Effector memory CD8-positive, alpha-beta T cell (primary cell): ENCODE data around the gene OTUD6A.

Experiments
- ATAC-seq: fragments of 150-1000 bp; cut with Tn5 transposase; replicated peaks from 2 replicates; pipeline ENCODE4 v1.10.0; 2021; ENCODE audit warnings: mild to moderate bottlenecking, moderate library complexity
- DNase-seq, 3 experiments: peaks; one replicate each; pipeline ENCODE4 v3.0.0; 2021
- H3K27ac Mint-ChIP-seq, 2 donors: one replicate each; pipeline ENCODE4 v1.8.0; 2022; ENCODE audit warnings: mild to moderate bottlenecking in 2 of 2, mixed read lengths in 2 of 2, moderate library complexity in 2 of 2
- H3K27me3 Mint-ChIP-seq, 2 donors: one replicate each; pipeline ENCODE4 v1.8.0; 2022; ENCODE audit warnings: mixed read lengths in 2 of 2
- H3K36me3 Mint-ChIP-seq: one replicate; pipeline ENCODE4 v1.8.0; 2022; ENCODE audit warnings: mild to moderate bottlenecking, moderate library complexity, mixed read lengths; ENCODE audit not compliant: insufficient read depth
- H3K4me1 Mint-ChIP-seq, 2 donors: one replicate each; pipeline ENCODE4 v1.8.0; 2022; ENCODE audit warnings: low read depth in 2 of 2, mixed read lengths in 2 of 2
- H3K4me3 Mint-ChIP-seq, 2 donors: one replicate each; pipeline ENCODE4 v1.8.0; 2022; ENCODE audit warnings: mild to moderate bottlenecking in 2 of 2, mixed read lengths in 2 of 2, moderate library complexity in 2 of 2
- H3K9me3 Mint-ChIP-seq, 2 donors: one replicate each; pipeline ENCODE4 v1.8.0; 2022; ENCODE audit warnings: mixed read lengths in 2 of 2
- total RNA-seq, 9 experiments: gene quantifications; one replicate each; lab custom pipeline; 2026; lab: John Stamatoyannopoulos, UW

Gene OTUD6A, protein sequence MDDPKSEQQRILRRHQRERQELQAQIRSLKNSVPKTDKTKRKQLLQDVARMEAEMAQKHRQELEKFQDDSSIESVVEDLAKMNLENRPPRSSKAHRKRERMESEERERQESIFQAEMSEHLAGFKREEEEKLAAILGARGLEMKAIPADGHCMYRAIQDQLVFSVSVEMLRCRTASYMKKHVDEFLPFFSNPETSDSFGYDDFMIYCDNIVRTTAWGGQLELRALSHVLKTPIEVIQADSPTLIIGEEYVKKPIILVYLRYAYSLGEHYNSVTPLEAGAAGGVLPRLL
- 0 reads per million in 9 experiments for total RNA-seq

DNA sequence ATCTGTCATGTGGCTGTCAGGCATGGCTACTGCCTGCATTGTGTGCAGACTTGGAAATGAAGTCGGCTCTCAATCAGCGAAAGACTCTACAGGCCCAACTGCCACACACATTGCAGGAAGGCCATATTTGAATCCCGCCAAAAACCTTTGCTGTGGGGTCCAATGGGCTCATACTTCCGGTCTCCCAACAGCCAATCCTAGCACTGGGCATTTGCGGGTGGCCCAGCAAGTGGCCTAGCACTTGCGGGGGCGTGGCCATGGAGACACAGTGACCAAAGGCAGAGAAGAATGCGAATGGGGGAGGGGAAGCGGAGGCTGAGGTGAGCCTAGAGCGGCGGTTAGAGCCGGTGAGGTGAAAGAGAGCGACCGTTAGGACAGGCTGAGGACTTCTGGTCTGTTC, at the start of gene OTUD6A:
Gene OTUD6A (plus strand): TSS at position 382 of the 400 bp plus-strand sequence. CDS start 68 bp downstream, outside the sequence.
- H3K36me3 Mint-ChIP-seq, result no peaks in the 10 kb centered on the region
- no peak within 1 kb of the TSS for H3K4me3 Mint-ChIP-seq
- DNase-seq (no peak), ATAC-seq (no peak)
- no peaks in the 10 kb centered on the region for H3K4me1 Mint-ChIP-seq
- H3K9me3 Mint-ChIP-seq, result no peaks in the 10 kb centered on the region
- H3K27ac Mint-ChIP-seq, result no peak within 1 kb of the TSS
- H3K27me3 Mint-ChIP-seq, result peaks cover 19 to 27% of the 10 kb centered on the region in 2 donors

DNA sequence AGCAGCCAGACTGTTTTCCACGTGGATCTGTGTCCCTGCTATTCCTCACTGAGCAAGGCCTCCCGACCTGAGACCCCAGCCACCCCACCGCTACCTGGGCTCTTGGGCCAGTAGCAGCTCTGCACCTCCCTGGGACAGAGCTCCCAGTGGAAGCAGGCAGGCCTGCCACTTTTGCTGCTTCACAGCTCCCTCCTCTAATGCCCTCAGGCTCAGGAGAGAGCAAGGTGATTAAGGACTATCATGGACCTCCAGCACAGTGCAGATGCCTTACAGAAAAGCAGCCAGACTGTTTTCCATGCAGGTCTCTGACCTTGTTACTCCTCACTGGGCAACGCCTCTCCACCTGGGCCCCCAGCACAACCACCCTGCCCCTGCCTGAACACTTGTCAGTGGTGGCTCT, 49.5 kb upstream of the OTUD6A start:
- ATAC-seq (no peak), DNase-seq (no peak)
- no peak overlapping the region for H3K27ac Mint-ChIP-seq
- no peak overlapping the region for H3K4me3 Mint-ChIP-seq
- no peaks in the 10 kb centered on the region for H3K9me3 Mint-ChIP-seq
- peaks cover 0 to 9% of the 10 kb centered on the region in 2 donors for H3K4me1 Mint-ChIP-seq
- no peaks in the 10 kb centered on the region for H3K27me3 Mint-ChIP-seq
- H3K36me3 Mint-ChIP-seq, result no peaks in the 10 kb centered on the region

DNA sequence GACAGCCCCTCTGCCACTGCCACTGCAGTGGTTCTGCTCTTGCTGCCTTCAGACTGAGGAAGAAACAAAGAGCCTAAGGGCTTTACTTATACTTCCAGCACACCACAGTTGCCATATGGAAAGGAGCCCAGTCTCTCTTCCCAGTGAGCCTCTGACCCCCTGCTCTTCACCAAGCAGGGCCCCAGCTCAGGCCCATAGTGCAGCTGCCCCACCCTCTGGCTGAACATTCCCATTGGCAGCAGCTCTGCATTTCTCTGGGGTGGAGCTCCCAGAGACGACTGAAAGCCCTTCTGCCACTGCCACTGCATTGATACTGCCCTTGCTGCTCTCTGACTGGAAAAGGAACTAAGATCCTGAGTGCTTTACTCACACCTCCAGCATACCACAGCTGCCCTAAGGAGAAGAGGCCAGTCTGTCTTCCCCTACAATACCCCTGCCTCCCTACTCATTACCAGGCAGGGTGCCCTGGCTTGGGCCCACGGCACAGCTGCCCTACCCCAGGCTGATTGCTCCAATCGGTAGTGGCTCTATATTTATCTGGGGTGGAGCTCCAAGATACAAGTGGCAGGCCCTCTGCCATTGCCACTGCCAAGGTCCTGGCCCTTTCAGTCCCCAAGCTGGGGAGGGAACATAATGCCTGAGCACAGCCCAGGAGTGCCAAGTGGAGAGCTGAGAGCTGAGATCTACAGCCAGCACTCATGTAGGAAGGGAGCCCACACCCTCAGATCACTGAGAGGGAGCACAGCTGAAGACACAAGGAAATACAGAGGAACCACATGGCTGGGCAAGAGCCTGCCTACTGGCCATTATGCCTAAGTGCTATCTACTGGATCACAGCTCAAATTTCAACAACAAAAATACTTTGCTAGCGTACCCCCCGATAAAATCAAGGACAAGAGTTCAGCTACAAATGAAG, 48.5 kb upstream of the OTUD6A start:
- Mint-ChIP-seq H3K27me3 (no peaks in the 10 kb centered on the region), H3K4me1 (peaks cover 0 to 9% of the 10 kb centered on the region in 2 donors), H3K4me3 (no peak overlapping the region), H3K9me3 (no peaks in the 10 kb centered on the region), H3K36me3 (no peaks in the 10 kb centered on the region), H3K27ac (no peak overlapping the region)
- ATAC-seq (no peak), DNase-seq (no peak)

DNA sequence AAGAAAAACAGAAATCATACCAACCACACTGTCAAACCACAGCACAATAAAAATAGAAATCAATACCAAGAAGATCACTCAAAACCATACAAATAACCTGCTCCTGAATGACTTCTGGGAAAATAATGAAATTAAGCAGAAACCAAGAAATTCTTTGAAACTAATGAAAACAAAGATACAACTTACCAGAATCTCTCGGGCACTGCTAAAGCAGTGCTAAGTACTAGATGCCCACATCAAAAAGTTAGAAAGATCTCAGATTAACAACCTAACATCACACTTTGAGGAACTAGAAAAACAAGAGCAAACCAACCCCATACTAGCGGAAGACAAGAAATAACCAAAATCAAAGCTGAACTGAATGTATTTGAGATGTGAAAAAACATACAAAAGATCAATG, 45.7 kb upstream of the OTUD6A start:
- ATAC-seq, result no peak
- peaks cover 0 to 9% of the 10 kb centered on the region in 2 donors for H3K4me1 Mint-ChIP-seq
- H3K27ac Mint-ChIP-seq, result peak overlapping the region in 1 of 2 donors; percentile 68
- H3K4me3 Mint-ChIP-seq, result no peak overlapping the region
- H3K27me3 Mint-ChIP-seq, result no peaks in the 10 kb centered on the region
- no peaks in the 10 kb centered on the region for H3K9me3 Mint-ChIP-seq
- H3K36me3 Mint-ChIP-seq, result no peaks in the 10 kb centered on the region
- no peak for DNase-seq

DNA sequence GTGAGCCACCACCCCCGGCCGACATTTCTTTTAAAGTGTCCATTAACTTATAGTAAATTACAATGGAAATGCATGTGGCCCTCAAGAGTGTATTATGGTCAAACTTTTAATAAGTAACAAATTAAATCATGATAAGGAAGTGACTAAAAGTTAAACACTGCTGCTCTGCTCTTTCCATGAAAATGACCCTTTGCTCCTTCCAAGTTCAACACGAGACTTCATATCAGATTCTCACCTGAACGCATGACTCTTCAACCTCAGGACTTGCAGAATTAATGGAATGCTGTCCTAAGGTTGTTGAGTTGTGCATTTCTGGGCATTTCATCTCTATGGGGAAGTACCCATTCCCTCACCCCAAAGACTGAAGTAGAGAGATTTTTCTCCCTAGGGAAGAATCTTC, 39.6 kb upstream of the OTUD6A start:
- no peak overlapping the region for H3K27ac Mint-ChIP-seq
- H3K27me3 Mint-ChIP-seq, result no peaks in the 10 kb centered on the region
- no peaks in the 10 kb centered on the region for H3K9me3 Mint-ChIP-seq
- DNase-seq (no peak), ATAC-seq (no peak)
- H3K36me3 Mint-ChIP-seq, result no peaks in the 10 kb centered on the region
- H3K4me1 Mint-ChIP-seq, result peaks cover 5 to 9% of the 10 kb centered on the region in 2 donors
- no peak overlapping the region for H3K4me3 Mint-ChIP-seq

DNA sequence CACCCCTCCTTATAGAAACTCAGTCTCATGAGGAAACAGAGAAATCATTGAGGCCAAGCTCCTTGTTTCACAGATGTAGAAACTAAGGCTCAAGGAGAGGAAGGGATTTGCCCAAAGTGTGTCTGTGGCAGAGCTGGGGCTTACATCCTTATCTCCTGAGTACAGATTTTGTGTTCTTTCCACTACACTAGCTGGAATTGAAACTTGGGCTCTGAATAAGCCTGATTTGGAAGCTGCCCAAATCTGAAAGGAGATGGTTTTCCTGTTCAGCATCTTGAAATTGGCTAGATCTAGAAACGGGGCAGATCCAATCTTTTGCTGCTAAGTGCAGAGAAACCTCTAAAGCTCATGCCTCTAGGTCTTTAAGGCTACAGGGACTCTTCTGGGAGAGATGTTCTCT, 36.8 kb upstream of the OTUD6A start:
- Mint-ChIP-seq H3K9me3 (no peaks in the 10 kb centered on the region), H3K27me3 (no peaks in the 10 kb centered on the region), H3K4me3 (no peak overlapping the region), H3K27ac (peak overlapping the region in 1 of 2 donors; percentile 72), H3K4me1 (peaks cover 5 to 11% of the 10 kb centered on the region in 2 donors), H3K36me3 (no peaks in the 10 kb centered on the region)
- no peak for ATAC-seq
- no peak for DNase-seq

DNA sequence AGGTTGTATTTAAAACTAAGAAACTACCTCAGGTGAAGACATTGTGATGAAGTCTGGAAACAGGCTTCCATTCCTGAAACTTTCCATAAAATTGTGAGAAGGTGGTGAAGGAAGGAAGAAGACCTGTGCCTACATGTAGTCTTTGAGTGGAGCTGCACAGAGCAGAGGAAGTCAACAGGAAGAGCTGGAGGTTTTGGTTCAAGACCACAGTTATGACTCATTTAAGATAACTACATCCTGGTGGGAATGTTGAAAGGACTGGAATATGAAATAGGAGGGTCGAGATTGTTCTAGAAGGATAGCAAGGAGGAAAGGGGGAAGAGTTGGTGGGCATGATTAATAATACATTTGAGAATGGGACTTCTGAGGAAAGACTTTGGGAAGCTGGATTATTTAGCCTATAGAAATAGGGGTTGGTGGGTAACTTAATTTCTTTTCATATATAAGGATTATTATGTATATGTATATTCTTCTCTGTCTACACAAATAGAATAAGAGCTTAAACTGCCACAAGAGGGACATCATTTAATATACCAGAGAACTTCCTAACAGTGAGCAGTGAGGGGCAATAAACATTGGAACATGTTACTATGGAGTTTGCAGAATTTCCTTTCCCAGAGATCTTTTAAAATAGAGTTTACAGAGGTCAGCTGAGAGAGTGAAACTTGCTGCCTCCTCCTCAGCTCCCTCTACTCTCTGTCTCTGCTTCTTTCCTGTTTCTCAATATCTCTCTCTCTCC, 36.0 kb upstream of the OTUD6A start:
- H3K27me3 Mint-ChIP-seq, result no peaks in the 10 kb centered on the region
- DNase-seq (no peak), ATAC-seq (no peak)
- H3K4me1 Mint-ChIP-seq, result peaks cover 5 to 12% of the 10 kb centered on the region in 2 donors
- no peaks in the 10 kb centered on the region for H3K36me3 Mint-ChIP-seq
- peak overlapping the region in 1 of 2 donors; percentile 72 for H3K27ac Mint-ChIP-seq
- H3K4me3 Mint-ChIP-seq, result no peak overlapping the region
- H3K9me3 Mint-ChIP-seq, result no peaks in the 10 kb centered on the region

DNA sequence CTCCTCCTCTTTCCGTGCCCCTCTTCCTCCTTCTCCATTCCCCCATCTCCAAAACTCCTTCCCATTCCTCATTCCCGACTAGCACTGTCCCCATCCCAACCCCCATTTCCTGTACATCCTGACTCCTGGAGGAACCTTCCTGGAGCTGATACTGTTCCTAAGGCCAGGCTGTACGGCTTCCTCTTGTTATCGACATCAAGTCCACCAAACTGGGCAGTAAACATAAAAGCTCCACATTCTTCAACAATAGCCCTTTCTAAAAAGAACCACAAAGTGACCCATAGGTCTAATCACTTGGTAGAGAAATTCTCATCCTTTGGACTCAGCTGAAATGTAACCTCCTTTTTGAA, 35.4 kb upstream of the OTUD6A start:
- H3K36me3 Mint-ChIP-seq, result no peaks in the 10 kb centered on the region
- no peaks in the 10 kb centered on the region for H3K9me3 Mint-ChIP-seq
- ATAC-seq (no peak), DNase-seq (no peak)
- H3K27me3 Mint-ChIP-seq, result no peaks in the 10 kb centered on the region
- H3K4me1 Mint-ChIP-seq, result peaks cover 5 to 12% of the 10 kb centered on the region in 2 donors
- no peak overlapping the region for H3K4me3 Mint-ChIP-seq
- H3K27ac Mint-ChIP-seq, result no peak overlapping the region

DNA sequence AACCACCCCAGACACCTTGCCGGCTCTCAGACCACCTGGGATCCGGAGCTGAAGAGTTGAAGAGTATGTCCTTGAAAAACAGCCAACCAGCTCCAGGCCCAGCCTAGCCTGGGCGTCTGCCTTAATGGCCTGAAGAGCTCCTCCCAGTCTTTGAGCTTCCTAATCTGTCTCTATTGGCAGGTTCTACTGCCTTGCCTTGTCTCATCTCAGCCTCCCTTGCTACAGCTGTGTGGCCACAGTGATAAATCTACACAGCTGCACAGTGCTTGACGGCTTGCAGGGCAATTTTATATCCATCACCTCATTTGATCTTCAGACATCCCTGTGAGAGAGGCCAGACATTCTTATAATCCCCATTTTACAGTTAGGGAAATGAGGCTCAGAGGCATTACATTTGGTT, 32.4 kb upstream of the OTUD6A start:
- H3K27me3 Mint-ChIP-seq, result no peaks in the 10 kb centered on the region

DNA sequence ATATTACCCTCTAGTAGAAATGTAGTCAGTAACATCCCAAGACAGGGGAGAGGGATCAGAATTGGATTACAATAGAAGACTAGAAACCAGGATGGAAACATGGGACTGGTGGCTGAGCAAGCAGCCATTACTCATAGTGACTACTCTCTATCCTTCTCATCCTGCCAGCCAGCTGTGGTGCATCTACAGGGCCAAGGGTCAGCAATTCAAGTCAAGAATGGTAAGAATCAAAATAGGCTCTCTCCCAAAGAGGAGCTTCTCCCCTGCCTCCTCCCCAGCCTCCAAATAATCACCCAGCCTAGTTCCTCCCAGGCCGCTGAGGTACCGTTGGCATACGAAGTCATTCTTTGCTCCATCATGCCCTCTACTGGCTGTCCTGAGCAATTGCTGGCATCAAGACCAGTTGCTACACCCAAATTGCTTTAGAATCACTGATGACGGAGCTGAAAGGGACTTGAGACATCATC, 31.9 kb upstream of the OTUD6A start:
- H3K27ac Mint-ChIP-seq, result no peak overlapping the region
- no peaks in the 10 kb centered on the region for H3K36me3 Mint-ChIP-seq
- H3K9me3 Mint-ChIP-seq, result no peaks in the 10 kb centered on the region
- H3K4me1 Mint-ChIP-seq, result peaks cover 5 to 15% of the 10 kb centered on the region in 2 donors
- no peaks in the 10 kb centered on the region for H3K27me3 Mint-ChIP-seq
- H3K4me3 Mint-ChIP-seq, result no peak overlapping the region
- DNase-seq (peak; percentile 7 to 18 (median 17)), ATAC-seq (peak; percentile 67)

More for the DNA sequence above, 32.4 kb upstream of the OTUD6A start:
- Mint-ChIP-seq H3K4me3 (no peak overlapping the region), H3K27ac (no peak overlapping the region), H3K4me1 (peaks cover 5 to 15% of the 10 kb centered on the region in 2 donors), H3K36me3 (no peaks in the 10 kb centered on the region), H3K9me3 (no peaks in the 10 kb centered on the region)
- DNase-seq (no peak), ATAC-seq (no peak)

DNA sequence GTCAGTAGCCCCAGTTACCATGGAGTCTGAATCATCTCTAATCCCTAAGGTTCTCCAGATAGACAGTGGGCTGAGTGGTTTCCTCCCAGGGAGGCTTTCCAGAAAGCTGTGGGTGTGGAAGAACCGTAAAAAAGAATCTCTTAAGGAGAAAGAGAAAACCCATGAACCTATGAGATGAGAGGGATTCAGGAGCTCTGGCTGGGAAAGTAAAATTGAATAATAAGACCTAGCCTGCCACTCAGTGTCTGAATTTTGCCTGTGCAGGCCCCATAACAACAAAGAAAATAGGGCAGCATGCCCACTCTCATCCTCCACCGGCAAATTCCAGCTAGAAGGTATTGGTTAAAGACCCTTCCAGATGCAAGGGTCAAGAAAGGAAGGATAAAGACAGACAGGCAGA, 29.5 kb upstream of the OTUD6A start:
- Mint-ChIP-seq H3K4me1 (peaks cover 0 to 6% of the 10 kb centered on the region in 2 donors), H3K9me3 (no peaks in the 10 kb centered on the region), H3K27me3 (no peaks in the 10 kb centered on the region), H3K27ac (no peak overlapping the region), H3K36me3 (no peaks in the 10 kb centered on the region), H3K4me3 (no peak overlapping the region)
- ATAC-seq, result no peak
- no peak for DNase-seq

DNA sequence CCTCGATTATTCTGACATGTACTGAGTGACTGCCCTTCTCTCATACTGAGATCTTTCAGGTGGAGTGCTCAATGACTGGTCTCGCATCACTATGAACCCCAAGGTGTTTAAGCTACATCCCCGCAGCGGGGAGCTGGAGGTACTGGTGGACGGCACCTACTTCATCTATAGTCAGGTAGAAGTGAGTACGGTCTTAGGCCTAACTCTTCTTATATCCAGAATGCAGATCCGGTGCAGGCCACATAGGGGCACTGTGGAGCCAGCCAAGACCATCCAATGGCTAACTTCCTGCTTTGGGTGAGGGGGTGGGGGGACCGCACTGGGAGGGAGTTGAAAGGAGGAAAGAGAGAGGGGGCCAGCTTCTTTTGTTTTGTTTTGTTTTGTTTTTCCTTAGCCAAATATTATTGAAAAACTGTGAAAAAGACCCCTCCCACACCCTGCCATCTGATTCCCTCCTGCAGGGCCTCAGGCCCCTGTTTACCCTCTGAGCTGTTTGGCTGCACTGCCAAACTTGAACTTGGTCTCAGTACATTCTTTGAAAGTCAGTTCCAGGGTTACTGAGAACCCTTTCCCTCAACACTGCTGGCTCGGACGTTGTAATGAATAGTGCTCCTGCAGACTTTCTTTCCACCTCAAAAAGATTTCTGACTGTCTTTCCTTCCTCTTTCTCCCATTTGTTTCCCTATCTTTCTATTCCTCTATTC, 28.8 kb upstream of the OTUD6A start:
- DNase-seq (no peak), ATAC-seq (no peak)
- Mint-ChIP-seq H3K4me3 (no peak overlapping the region), H3K36me3 (no peaks in the 10 kb centered on the region), H3K4me1 (peaks cover 0 to 6% of the 10 kb centered on the region in 2 donors), H3K9me3 (no peaks in the 10 kb centered on the region), H3K27me3 (no peaks in the 10 kb centered on the region), H3K27ac (no peak overlapping the region)

DNA sequence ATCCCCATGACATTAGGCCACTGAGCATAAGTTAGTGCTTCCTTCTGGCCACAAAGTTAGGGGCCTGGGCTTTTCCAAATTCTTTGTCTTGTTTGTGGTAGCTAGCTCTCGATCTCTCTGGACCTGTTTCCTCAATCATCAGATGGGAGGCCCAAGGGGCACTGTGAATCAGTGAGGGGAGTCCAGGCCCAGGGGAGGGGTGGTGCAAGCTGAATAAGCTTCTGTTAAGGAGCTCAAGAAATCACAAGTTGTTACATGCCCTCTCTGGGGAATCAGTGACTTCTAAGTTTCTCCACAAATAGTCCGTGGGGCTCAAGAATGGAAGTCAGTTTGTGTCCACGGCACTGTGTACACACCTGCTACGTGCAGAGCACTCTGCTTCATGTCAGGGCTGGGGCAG, 27.6 kb upstream of the OTUD6A start:
- H3K36me3 Mint-ChIP-seq, result no peaks in the 10 kb centered on the region
- peaks cover 0 to 6% of the 10 kb centered on the region in 2 donors for H3K4me1 Mint-ChIP-seq
- ATAC-seq (no peak), DNase-seq (no peak)
- no peaks in the 10 kb centered on the region for H3K9me3 Mint-ChIP-seq
- H3K27ac Mint-ChIP-seq, result no peak overlapping the region
- H3K4me3 Mint-ChIP-seq, result no peak overlapping the region
- no peaks in the 10 kb centered on the region for H3K27me3 Mint-ChIP-seq
